GM21381 (cell line): ENCODE data around the gene ENTREP1.
"Not testable (repeated sequence)": the region's sequence is repeated elsewhere in the genome, so short reads cannot be mapped to it uniquely, and the experiment has no call there.

ENCODE experiments used
- ATAC-seq: cut with Tn5 transposase; IDR thresholded peaks from one replicate; pipeline ENCODE4 v1.9.1; 2021; ENCODE audit warnings: mild to moderate bottlenecking, moderate library complexity; ENCODE audit not compliant: unreplicated experiment

Gene ENTREP1

GRCh38 chr9:69397384-69398214, 72.6 kb downstream of the ENTREP1 start:
- no peak for ATAC-seq

- ATAC-seq, result no peak
Observed at GRCh38 chr9:69400470-69400869, 75.5 kb downstream of the ENTREP1 start.

GRCh38 chr9:69409936-69410335, 84.9 kb downstream of the ENTREP1 start:
- not testable (repeated sequence) for ATAC-seq

DNA sequence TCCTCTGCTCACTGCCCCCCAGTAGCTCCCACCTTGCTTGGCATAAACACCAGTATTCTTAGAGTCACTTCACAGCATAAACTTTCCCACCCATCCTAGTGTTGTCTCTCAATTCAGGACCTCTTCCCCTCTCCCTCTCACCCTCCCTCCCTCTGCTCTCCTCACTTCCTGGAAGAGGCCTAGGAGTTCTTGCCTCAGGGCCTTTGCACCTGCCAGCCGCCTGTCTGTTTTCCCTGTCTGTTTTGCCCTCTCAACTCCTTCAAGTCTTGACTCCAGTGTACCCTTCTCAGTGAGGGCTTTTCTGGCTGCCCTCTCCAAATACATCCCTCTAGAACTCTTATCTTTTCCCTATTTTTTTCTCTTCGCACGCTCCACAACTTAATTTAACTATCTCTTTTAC, 86.2 kb downstream of the ENTREP1 start:
- ATAC-seq, result no peak

- no peak for ATAC-seq
Observed at GRCh38 chr9:69411931-69412740, 87.1 kb downstream of the ENTREP1 start.

- ATAC-seq, result no peak
Observed at GRCh38 chr9:69412741-69413150, 87.7 kb downstream of the ENTREP1 start.

DNA sequence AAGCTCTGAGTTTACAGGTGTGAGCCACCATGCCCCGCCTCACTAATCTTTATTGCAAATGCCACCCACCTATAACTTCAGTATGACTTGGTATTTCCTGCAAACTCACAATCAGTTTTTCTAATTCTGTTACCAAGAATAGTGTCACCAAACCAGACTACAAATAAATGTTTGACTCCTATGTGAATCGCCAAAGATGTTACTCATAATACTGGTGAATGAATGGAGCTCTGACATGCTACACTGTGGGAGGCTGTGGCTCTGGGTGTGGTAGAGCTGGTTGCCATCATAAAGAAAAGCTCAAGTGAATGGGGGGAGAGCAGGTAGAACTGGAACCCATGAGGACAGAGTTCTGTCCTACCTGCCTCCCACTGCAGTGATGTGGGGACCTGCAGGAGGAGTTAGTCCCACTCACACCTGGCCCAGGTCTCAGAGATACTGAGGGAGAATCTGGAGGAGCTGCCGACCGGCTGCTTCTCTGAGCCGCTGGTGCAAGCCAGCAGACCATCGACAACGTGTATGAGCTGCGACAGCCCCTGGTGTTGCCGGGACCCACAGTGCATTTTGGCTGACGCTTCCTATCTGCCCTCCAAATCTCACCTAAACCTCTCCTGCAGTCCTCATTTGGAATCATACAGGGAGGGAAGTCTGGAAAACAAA, 95.7 kb downstream of the ENTREP1 start:
- no peak for ATAC-seq

DNA sequence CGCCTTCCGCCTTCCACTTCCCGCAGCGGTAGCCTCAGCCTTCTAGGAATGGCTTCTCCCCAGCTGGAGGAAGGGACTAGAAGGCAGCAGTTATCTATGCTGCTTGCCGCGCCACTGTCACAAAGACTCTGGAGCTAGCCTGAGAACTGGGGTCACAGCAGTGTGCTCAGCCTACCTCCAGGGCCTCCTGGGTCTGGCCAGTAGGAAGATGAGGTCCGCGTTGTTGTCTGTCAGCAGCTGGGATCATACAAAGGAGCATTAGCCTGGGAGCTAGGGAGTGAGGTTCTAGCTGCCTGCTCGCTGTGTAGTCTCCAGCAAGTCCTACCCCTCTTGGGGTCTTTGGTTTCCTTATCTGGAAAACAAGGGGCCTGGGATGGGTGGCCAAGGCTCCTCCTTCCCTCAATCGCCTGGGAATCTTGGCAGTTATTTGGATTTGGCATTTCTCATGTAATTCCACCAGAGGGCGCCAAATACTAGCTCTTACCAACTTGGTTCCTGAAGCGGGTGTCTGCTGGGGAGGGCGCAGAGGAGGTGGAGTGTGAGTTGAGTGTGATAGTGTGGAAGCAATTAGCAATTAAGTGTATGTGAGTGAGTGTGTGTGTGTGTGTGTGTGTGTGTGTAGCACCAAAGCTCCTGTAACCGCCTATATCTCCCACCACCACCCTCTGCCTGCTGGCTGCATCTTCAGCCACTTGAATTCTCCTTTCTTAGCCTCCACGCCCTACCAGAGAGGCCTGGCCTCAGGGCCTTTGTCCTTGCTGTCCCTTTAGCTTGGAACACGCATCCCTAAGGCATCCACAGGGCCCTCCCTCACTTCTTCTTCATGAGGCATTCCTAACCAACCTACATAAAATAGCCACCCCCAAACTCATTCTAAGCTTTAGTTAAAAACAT, 97.1 kb downstream of the ENTREP1 start:
- no peak for ATAC-seq

DNA sequence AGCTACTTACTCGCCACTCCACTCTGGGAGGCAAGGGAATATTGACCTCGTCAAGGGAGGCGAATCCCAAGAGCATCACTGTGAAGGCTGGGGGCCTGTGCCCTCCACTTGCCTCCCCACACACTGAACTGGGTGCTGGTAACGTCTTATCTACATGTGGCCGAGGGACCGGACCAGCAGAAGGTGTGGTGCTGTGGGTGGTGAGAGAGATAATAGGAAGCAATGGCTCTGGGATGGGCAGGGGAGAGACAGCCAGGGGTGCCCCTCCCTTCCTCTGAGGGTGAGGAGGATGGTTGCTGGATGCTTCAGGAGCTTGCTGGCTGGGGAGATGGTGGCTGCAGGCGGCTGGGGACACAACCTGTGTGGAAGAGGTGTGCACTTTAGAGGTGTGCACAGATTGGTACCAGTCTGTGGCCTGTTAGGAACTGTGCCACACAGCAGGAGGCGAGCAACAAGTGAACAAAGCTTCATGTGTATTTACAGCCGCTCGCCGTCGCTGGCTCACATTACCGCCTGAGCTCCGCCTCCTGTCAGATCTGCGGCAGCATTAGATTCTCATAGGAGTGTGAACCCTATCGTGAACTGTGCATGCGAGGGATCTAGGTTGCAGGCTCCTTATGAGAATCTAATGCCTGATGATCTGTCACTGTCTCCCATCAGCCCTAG, 100.3 kb downstream of the ENTREP1 start:
- ATAC-seq, result no peak

DNA sequence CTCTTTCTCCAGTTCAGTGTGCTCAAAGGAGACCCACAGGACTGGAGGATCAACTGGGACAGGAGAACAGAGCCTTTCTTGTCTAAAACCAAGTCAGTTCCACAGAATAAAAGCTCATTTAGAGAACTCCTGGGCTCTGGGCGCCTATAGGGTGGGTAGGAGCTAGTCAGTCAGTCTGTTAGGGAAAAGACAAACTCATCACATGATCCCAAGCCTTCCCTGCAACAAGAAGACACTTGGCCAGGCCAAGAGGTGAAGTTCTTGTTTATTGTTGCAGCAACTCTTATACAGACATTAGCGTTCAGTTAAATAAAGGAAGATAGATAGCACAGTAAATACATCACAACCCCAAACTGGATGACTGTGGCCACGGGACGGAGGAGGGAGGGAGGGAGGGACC, 102.3 kb downstream of the ENTREP1 start:
- no peak for ATAC-seq

DNA sequence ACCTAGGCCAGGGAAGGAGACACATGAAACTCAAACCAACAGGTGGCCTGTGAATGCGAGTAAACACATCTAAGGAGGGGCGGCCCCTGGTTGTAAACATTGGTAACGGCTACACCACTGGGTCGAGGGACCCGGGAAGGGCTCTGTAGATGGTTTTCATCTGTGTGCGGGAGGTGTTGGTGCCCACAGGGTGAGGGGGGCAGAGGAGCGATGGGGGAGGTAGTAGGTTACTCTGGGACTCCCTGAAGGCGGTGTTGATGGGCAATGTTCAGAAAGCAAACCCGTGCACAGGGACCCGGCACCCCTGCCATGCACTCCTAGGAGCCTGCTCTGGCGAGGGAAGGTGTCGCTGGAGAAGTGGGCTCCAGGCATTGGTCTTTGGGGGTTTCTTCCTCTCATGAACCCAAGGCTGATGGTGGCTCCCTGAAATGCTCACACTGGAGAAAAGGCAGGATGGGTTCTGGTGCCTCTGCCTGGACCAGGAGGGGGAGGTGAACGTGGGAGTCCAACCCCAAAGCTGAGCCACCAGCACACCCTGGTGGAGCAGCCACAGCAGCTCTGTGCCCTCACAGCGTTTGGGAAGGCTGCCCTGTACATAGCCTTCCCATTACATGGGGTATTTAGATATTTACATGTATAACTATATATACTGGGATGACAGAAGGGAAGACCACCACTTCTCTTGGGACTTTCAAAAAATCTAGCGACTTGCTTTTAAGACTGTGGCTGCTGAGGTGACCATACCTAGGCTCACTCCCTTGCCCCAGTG, 103.2 kb downstream of the ENTREP1 start:
- no peak for ATAC-seq

DNA sequence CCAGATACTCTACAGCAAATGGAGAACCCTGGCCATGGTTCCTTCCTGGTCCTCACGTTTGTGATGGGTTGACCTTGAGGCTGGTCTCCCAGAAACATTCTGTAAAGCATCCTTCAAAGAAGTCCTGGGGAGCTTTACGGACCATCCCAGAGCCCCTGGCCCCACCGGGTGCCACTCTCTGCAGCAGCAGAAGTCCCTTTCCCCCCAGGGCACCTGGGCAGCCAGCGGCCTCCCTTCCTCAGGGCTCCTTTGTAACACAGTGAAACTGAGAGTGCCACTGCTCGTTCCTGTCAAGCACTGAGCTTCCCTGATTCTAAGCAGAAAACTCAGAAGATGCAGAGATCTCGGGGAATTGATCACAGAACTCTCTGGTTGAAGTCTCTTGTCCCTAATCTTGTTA, 104.3 kb downstream of the ENTREP1 start:
- no peak for ATAC-seq

- no peak for ATAC-seq
Observed at GRCh38 chr9:69430206-69430605, 105.2 kb downstream of the ENTREP1 start.

- ATAC-seq, result no peak
Observed at GRCh38 chr9:69431203-69431602, 106.2 kb downstream of the ENTREP1 start.

DNA sequence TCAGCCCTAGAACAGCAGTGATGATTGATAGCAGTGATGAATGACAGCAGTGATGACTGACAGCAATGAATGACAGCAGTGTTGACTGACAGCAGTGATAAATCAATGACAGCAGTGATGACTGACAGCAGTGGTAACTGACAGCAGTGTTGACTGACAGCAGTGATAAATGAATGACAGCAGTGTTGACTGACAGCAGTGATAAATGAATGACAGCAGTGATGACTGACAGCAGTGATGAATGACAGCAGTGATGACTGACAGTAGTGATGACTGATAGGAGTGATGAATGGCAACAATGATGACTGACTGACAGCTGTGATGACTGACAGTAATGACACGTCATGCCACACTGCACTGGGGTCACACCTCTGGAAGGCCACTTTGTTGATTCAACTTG, 106.8 kb downstream of the ENTREP1 start:
- no peak for ATAC-seq

DNA sequence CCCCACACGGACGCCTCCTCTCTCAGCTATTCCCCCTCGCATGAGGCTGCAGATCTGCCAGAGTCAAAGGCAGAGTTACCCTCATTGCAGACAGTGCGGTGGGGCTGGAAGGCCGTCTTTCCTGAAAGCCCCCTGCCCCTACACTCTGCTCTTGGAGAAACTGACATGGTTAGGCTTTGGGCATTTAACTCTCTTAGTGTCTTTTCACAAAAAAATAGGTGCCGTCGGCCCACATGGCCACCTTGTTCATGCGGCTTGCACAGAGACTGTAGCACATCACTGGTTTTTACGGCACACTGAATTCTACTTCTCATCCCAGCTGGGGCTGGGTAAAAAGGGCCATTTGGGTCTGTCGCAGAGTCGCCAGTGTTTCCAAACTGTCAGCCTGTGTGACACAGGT, 107.6 kb downstream of the ENTREP1 start:
- ATAC-seq, result no peak

DNA sequence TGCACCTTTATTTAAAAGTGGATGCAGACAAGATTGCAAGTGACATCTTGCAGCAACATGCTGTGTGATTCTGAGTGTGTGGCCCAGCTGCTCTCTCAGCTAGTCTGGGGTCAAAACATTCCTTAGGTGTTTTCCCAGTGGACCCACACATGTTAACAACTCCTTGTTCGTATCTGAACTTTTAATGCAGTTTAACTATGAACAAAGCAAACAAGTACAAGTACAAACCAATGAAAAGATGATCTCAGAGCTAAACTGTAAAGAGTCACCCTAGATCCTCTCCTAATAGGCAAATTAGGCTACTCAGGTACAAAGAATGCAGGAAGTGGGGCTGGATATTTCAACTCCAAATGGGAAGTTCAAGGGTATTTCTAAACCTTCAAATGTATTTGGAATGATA, 108.4 kb downstream of the ENTREP1 start:
- no peak for ATAC-seq

GRCh38 chr9:69433968-69434367, 109.0 kb downstream of the ENTREP1 start:
- ATAC-seq, result no peak

DNA sequence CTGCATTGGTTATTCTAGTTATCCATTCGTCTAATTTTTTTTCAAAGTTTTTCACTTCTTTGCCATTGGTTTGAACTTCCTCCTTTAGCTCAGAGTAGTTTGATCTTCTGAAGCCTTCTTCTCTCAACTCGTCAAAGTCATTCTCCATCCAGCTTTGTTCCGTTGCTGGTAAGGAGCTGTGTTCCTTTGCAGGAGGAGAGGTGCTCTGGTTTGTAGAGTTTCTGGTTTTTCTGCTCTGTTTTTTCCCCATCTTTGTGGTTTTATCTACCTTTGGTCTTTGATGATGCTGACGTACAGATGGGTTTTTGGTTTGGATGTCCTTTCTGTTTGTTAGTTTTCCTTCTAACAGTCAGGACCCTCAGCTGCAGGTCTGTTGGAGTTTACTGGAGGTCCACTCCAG, 114.6 kb downstream of the ENTREP1 start:
- ATAC-seq, result not testable (repeated sequence)
